Activated T-cell treated with anti-CD3 and anti-CD28 coated beads for 48 hours (primary cell): ENCODE measurements around the gene MIPOL1.
A peak's percentile ranks its signal among the peaks of the same experiment; 100 is the strongest.
"Not testable (repeated sequence)": the region's sequence is repeated elsewhere in the genome, so short reads cannot be mapped to it uniquely, and the experiment has no call there.

Experiments used
- DNase-seq: peaks from one replicate; pipeline ENCODE4 v3.0.0-alpha.2; 2020; ENCODE audit warnings: low read depth

Gene MIPOL1

GRCh38 chr14:37197421-37198272 lies at the start of gene MIPOL1:
MIPOL1 (plus strand) TSS chr14:37197937; CDS start chr14:37247889, 49,952 bp downstream.
- DNase-seq: peak; percentile 14

- no peak for DNase-seq
These were observed 47.3 kb upstream of the MIPOL1 start for GRCh38 chr14:37150414-37150813.

GRCh38 chr14:37153005-37153404 lies 44.7 kb upstream of the MIPOL1 start:
- DNase-seq: no peak

- no peak for DNase-seq
These were observed 44.3 kb upstream of the MIPOL1 start for GRCh38 chr14:37153483-37153882.

- DNase-seq: no peak
These were observed 39.8 kb upstream of the MIPOL1 start for GRCh38 chr14:37157987-37158386.

GRCh38 chr14:37162307-37162706 lies 35.4 kb upstream of the MIPOL1 start:
- DNase-seq: not testable (repeated sequence)

- DNase-seq: no peak
These were observed 31.9 kb upstream of the MIPOL1 start for GRCh38 chr14:37165794-37166193.

- DNase-seq: no peak
These were observed 30.3 kb upstream of the MIPOL1 start for GRCh38 chr14:37167151-37168047.

GRCh38 chr14:37168721-37169120 lies 29.0 kb upstream of the MIPOL1 start:
- DNase-seq: no peak

GRCh38 chr14:37170237-37170636 lies 27.5 kb upstream of the MIPOL1 start:
- DNase-seq: no peak

- no peak for DNase-seq
These were observed 26.7 kb upstream of the MIPOL1 start for GRCh38 chr14:37170993-37171392.

- DNase-seq: no peak
These were observed 26.1 kb upstream of the MIPOL1 start for GRCh38 chr14:37171678-37172023.

- DNase-seq: no peak
These were observed 25.5 kb upstream of the MIPOL1 start, which contains the start of gene SLC25A21 for GRCh38 chr14:37172024-37172869. SLC25A21 (minus strand) TSS chr14:37172606.

GRCh38 chr14:37172936-37173614 lies 24.7 kb upstream of the MIPOL1 start:
- DNase-seq: no peak

GRCh38 chr14:37179896-37180502 lies 17.7 kb upstream of the MIPOL1 start:
- no peak for DNase-seq

GRCh38 chr14:37180886-37181285 lies 16.9 kb upstream of the MIPOL1 start:
- not testable (repeated sequence) for DNase-seq

- DNase-seq: no peak
These were observed 16.3 kb upstream of the MIPOL1 start for GRCh38 chr14:37181441-37181840.

GRCh38 chr14:37184520-37184919 lies 13.2 kb upstream of the MIPOL1 start:
- not testable (repeated sequence) for DNase-seq

GRCh38 chr14:37185670-37186069 lies 12.1 kb upstream of the MIPOL1 start:
- no peak for DNase-seq

GRCh38 chr14:37186865-37187264 lies 10.9 kb upstream of the MIPOL1 start:
- DNase-seq: no peak

GRCh38 chr14:37187294-37187693 lies 10.4 kb upstream of the MIPOL1 start:
- no peak for DNase-seq
